Calu3 (cell line): ENCODE results near the gene MGAT3. TPM values are rescaled to one million over a fixed set of nuclear protein-coding genes. Genes with fewer than 3 reads are reported as not detected.

Experiments
- BruUV-seq: library from RNA; stranded (reverse); fragments of 400-500 nt; replicated peaks from 2 replicates; lab custom pipeline; 2021; lab: Mats Ljungman, UMichigan
- CTCF ChIA-PET: fragments of 300-600 bp; sonication (Branson Sonifier 250); formaldehyde crosslinking; loops from one replicate; lab custom pipeline; 2022; ENCODE audit warnings: antibody characterized with exemption; lab: Charles Lee
- DNase-seq: peaks from one replicate; pipeline ENCODE4 v3.0.0; 2022
- H3K27ac Mint-ChIP-seq: one replicate; pipeline ENCODE4 v1.8.0; 2022; ENCODE audit warnings: mixed read lengths; ENCODE audit not compliant: unreplicated experiment
- H3K27me3 Mint-ChIP-seq: one replicate; pipeline ENCODE4 v1.8.0; 2022; ENCODE audit warnings: mixed read lengths; ENCODE audit not compliant: unreplicated experiment
- H3K36me3 Mint-ChIP-seq: one replicate; pipeline ENCODE4 v1.8.0; 2022; ENCODE audit warnings: mild to moderate bottlenecking, moderate library complexity, mixed read lengths; ENCODE audit not compliant: insufficient read depth, unreplicated experiment
- H3K4me1 Mint-ChIP-seq: one replicate; pipeline ENCODE4 v1.8.0; 2022; ENCODE audit warnings: mild to moderate bottlenecking, low read depth, mixed read lengths; ENCODE audit not compliant: unreplicated experiment
- H3K4me3 Mint-ChIP-seq: one replicate; pipeline ENCODE4 v1.8.0; 2022; ENCODE audit warnings: mild to moderate bottlenecking, low read depth, moderate library complexity, mixed read lengths; ENCODE audit not compliant: unreplicated experiment
- H3K9me3 Mint-ChIP-seq: one replicate; pipeline ENCODE4 v1.8.0; 2022; ENCODE audit warnings: low read depth, mixed read lengths; ENCODE audit not compliant: unreplicated experiment
- intact Hi-C: fragments of 100-400 bp; cut with micrococcal nuclease; formaldehyde crosslinking; loops from one replicate; pipeline ENCODE4 v1.10.0; 2022; ENCODE audit not compliant: unreplicated experiment
- total RNA-seq: library from RNA; stranded (reverse); gene quantifications from 2 replicates; pipeline ENCODE4 v1.2.3, GENCODE V29; 2022
- TF ChIP-seq, protein P1 (sequence below): fragments of 200-600 bp; IDR thresholded peaks from one replicate; pipeline ENCODE4 v1.8.0; 2022; ENCODE audit warnings: antibody characterized with exemption; ENCODE audit not compliant: unreplicated experiment

MGAT3 gene
- total RNA-seq, 1 experiment from 2014 or later: 33.0 TPM

GRCh38 chr22:39457198-39457555 lies 365 bp downstream of the MGAT3 start:
- DNase-seq: no peak
- CTCF ChIA-PET: no interaction called here
- Mint-ChIP-seq H3K27ac (no peak overlapping the region), H3K9me3 (no peaks in the 10 kb centered on the region), H3K4me3 (no peak overlapping the region), H3K27me3 (peaks cover 59% of the 10 kb centered on the region), H3K36me3 (peaks cover 4% of the 10 kb centered on the region), H3K4me1 (peaks cover 24% of the 10 kb centered on the region)
- TF ChIP-seq, protein P1, sequence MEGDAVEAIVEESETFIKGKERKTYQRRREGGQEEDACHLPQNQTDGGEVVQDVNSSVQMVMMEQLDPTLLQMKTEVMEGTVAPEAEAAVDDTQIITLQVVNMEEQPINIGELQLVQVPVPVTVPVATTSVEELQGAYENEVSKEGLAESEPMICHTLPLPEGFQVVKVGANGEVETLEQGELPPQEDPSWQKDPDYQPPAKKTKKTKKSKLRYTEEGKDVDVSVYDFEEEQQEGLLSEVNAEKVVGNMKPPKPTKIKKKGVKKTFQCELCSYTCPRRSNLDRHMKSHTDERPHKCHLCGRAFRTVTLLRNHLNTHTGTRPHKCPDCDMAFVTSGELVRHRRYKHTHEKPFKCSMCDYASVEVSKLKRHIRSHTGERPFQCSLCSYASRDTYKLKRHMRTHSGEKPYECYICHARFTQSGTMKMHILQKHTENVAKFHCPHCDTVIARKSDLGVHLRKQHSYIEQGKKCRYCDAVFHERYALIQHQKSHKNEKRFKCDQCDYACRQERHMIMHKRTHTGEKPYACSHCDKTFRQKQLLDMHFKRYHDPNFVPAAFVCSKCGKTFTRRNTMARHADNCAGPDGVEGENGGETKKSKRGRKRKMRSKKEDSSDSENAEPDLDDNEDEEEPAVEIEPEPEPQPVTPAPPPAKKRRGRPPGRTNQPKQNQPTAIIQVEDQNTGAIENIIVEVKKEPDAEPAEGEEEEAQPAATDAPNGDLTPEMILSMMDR: no peak
- BruUV-seq: no TSS peak
- intact Hi-C loops: no loop called here

- CTCF ChIA-PET: interaction anchor here (0.6 kb wide), 1 partner anchor 11 kb away, joined by 4 read pairs; no protein-coding TSS in a partner anchor
- H3K4me3 Mint-ChIP-seq: peak overlapping the region; percentile 47
Observed at GRCh38 chr22:39457556-39458443, 988 bp downstream of the MGAT3 start.

DNA sequence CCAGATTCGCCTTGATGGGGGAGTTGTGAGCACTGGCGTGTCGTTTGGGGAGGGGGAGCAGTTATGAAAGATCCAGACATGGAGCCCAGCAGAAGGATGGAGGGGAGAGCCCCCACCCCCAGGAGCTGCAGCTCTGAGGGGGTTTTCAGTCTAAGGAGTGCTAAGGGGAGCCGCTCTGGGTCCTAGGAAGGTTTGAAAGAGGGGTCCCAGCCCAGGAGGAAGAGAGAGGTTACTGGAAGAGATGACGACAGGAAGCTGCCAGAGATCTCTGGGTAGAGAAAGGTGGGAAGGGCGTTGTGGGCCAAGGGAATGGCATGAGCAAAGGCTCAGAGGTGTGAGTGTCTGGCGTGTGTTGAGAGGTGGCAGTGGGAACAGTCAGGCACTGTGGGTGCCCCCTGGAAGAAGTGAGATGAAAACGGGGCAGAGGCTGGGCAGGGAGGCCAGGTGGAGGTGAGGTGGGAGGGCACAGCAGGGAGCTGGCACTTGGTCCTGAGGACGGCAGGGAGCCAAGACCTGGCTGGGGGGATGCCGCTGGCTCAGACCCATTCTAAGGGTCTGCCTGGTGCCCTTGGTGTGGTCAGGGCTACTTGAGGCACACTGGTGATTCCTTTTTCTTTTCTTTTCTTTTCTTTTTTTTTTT lies 1.8 kb downstream of the MGAT3 start:
- BruUV-seq: no TSS peak

More at GRCh38 chr22:39457556-39458443, 988 bp downstream of the MGAT3 start:
- peaks cover 18% of the 10 kb centered on the region for H3K4me1 Mint-ChIP-seq
- no peaks in the 10 kb centered on the region for H3K9me3 Mint-ChIP-seq
- BruUV-seq: no TSS peak
- H3K27me3 Mint-ChIP-seq: peaks cover 59% of the 10 kb centered on the region
- no peak overlapping the region for H3K27ac Mint-ChIP-seq
- peaks cover 4% of the 10 kb centered on the region for H3K36me3 Mint-ChIP-seq
- TF ChIP-seq, protein P1: no peak
- no peak for DNase-seq
- intact Hi-C loops: no loop called here

GRCh38 chr22:39459681-39460080 lies 2.9 kb downstream of the MGAT3 start:
- TF ChIP-seq, protein P1: no peak
- CTCF ChIA-PET: no interaction called here
- DNase-seq: no peak
- peaks cover 6% of the 10 kb centered on the region for H3K4me1 Mint-ChIP-seq
- H3K27ac Mint-ChIP-seq: no peak overlapping the region
- no TSS peak for BruUV-seq
- intact Hi-C loops: no loop called here
- no peaks in the 10 kb centered on the region for H3K9me3 Mint-ChIP-seq
- H3K27me3 Mint-ChIP-seq: peaks cover 53% of the 10 kb centered on the region
- peaks cover 4% of the 10 kb centered on the region for H3K36me3 Mint-ChIP-seq
- no peak overlapping the region for H3K4me3 Mint-ChIP-seq

More for the DNA sequence above, 1.8 kb downstream of the MGAT3 start:
- H3K9me3 Mint-ChIP-seq: no peaks in the 10 kb centered on the region
- peaks cover 4% of the 10 kb centered on the region for H3K36me3 Mint-ChIP-seq
- H3K27ac Mint-ChIP-seq: no peak overlapping the region
- H3K4me1 Mint-ChIP-seq: peaks cover 18% of the 10 kb centered on the region
- CTCF ChIA-PET: interaction anchor here (0.6 kb wide), 1 partner anchor 10 kb away, joined by 4 read pairs; no protein-coding TSS in a partner anchor
- intact Hi-C loops: no loop called here
- DNase-seq: no peak
- H3K4me3 Mint-ChIP-seq: peak overlapping the region; percentile 47
- TF ChIP-seq, protein P1: no peak
- peaks cover 59% of the 10 kb centered on the region for H3K27me3 Mint-ChIP-seq
